Muscle of leg (tissue), 11 donors: ENCODE data around the gene LRTM2. TPM values are rescaled to one million over a fixed set of nuclear protein-coding genes. Genes with fewer than 3 reads are reported as not detected.

Experiments
- DNase-seq: peaks from one replicate; pipeline ENCODE4 v3.0.0; 2013
- H3K27ac ChIP-seq: one replicate; pipeline ENCODE4 v1.5.1; 2013; ENCODE audit warnings: mild to moderate bottlenecking, low read length, control low read depth
- H3K27me3 ChIP-seq: one replicate; pipeline ENCODE4 v1.6.1; 2013; ENCODE audit warnings: low read length; ENCODE audit not compliant: control insufficient read depth, insufficient read depth
- H3K36me3 ChIP-seq: one replicate; pipeline ENCODE4 v1.6.1; 2013; ENCODE audit warnings: low read length; ENCODE audit not compliant: control insufficient read depth, insufficient read depth
- H3K4me1 ChIP-seq: one replicate; pipeline ENCODE4 v1.6.1; 2013; ENCODE audit warnings: low read length; ENCODE audit not compliant: control insufficient read depth, insufficient read depth
- H3K4me3 ChIP-seq: one replicate; pipeline ENCODE4 v1.5.1; 2013; ENCODE audit warnings: low read length, control low read depth
- H3K9me3 ChIP-seq: replicated peaks from 2 replicates; pipeline ENCODE4 v1.6.1; 2013; ENCODE audit warnings: low read depth, low read length; ENCODE audit not compliant: control insufficient read depth
- WGBS: methylation state at CpG from one replicate; pipeline ENCODE4 v1.1.5; 2013; ENCODE audit warnings: missing lambda C conversion rate; ENCODE audit not compliant: insufficient coverage; 5-methylcytosine and 5-hydroxymethylcytosine counted together
- polyA plus RNA-seq, 8 donors: library from polyadenylated mRNA; unstranded; fragments of 120-200 nt; gene quantifications; one replicate each; pipeline versions ENCODE4 v1.2.1 to v1.2.3, GENCODE V29; 2013; ENCODE audit warnings: inconsistent platforms in 1 of 8, low replicate concordance in 1 of 8; ENCODE audit not compliant: insufficient read length in 8 of 8, insufficient read depth in 1 of 8
- total RNA-seq: library from RNA; stranded (reverse); fragments of 120-200 nt; gene quantifications from one replicate; pipeline ENCODE4 v1.2.4, GENCODE V29; 2013

Gene LRTM2
- total and polyA plus RNA-seq, 9 donors, result 0.09 to 0.58 (median 0.21) TPM

DNA sequence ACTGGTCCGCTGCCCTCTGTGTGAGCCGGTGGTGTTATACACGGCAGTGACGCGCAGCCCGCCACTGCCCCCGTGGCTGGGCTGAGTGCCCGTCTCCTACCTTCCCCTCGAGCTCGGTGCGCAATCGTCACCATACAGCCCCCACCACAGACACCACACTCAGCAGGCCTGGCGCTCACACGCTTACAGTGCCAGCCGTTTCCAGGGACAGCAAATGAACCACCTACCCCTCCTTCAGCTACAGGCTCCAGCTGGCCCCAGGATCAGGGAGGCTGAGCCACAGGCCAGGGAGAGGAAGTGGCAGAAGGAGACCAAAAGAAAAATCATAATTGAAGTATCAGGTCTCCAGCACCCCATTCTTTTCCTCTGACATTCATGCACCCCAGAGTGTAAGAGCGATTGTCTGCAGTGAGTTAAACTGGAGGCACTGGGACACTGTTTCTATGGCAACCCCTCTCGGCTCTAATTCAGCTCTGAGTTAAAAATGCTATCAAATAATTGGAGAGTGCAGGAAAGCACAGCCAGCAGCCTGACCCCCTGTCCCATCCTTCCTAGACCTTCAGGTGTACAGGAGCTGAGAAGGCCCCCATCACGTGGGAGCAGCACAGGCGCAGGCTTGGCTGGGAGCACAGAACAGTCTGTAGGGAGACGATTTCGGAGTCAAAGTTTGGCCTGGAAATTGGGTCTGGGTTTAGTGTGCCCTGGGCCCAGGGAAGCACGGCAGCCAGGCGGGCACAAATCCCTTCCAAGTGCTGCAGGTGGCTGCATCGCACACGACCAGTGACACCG lies 18.0 kb downstream of the LRTM2 start:
- Histone ChIP-seq H3K27ac (no peak overlapping the region), H3K36me3 (no peaks in the 10 kb centered on the region), H3K4me3 (no peak overlapping the region), H3K4me1 (peaks cover 3% of the 10 kb centered on the region), H3K9me3 (no peaks in the 10 kb centered on the region), H3K27me3 (peaks cover 20% of the 10 kb centered on the region)
- DNase-seq, result no peak
- WGBS, result 70% methylated on average over 21 of the region's 26 CpGs

DNA sequence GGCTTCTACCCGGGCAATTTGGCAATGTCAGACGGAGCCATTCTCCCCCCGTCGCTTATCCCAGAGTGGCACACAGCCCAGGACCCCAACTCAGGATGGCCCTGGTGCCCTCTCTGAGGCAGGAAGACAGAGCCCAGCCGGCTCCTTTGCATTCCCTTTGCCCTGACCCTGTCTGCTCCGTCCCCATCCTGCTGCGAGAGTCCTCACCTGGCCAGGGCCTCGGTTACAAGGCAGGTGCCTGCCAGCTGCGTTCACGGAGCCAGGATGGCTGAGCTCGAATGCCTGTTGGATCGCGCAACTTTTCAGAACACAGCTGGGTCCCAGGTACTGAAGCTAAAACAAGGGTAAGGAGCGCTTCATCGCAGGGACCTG lies 18.6 kb downstream of the LRTM2 start:
- 78% methylated on average over 15 of the region's 15 CpGs for WGBS
- no peak for DNase-seq
- Histone ChIP-seq H3K4me3 (no peak overlapping the region), H3K27ac (no peak overlapping the region), H3K27me3 (peaks cover 18% of the 10 kb centered on the region), H3K4me1 (peaks cover 3% of the 10 kb centered on the region), H3K36me3 (no peaks in the 10 kb centered on the region), H3K9me3 (no peaks in the 10 kb centered on the region)

DNA sequence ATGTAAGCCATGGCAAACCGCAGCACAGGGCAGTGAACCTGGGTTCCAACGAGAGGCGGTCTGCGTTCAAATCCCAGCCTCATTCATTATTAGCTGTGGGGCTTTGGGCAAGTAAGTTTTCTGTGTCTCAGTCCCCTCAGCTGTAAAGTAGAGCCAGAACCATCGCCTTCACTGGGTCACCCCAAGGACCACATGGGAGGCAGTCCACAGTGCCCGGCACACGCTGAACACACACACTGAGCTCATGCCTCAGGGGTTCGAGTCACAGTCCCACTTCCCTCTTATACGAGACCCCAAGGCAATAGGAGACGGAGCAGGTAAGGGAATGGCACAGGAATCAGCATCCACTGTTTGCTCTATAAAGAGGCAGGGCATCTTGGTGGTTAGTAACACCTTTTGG lies 19.1 kb downstream of the LRTM2 start:
- DNase-seq, result no peak
- Histone ChIP-seq H3K4me3 (no peak overlapping the region), H3K27me3 (peaks cover 15% of the 10 kb centered on the region), H3K4me1 (peaks cover 3% of the 10 kb centered on the region), H3K9me3 (no peaks in the 10 kb centered on the region), H3K27ac (no peak overlapping the region), H3K36me3 (no peaks in the 10 kb centered on the region)
- 90% methylated on average over 6 of the region's 10 CpGs for WGBS

GRCh38 chr12:1839956-1840951 lies 19.9 kb downstream of the LRTM2 start:
- DNase-seq, result no peak
- no peak overlapping the region for H3K4me3 ChIP-seq
- H3K4me1 ChIP-seq, result peaks cover 3% of the 10 kb centered on the region
- WGBS, result 81% methylated on average over 11 of the region's 24 CpGs
- no peak overlapping the region for H3K27ac ChIP-seq
- peaks cover 15% of the 10 kb centered on the region for H3K27me3 ChIP-seq
- no peaks in the 10 kb centered on the region for H3K9me3 ChIP-seq
- no peaks in the 10 kb centered on the region for H3K36me3 ChIP-seq

DNA sequence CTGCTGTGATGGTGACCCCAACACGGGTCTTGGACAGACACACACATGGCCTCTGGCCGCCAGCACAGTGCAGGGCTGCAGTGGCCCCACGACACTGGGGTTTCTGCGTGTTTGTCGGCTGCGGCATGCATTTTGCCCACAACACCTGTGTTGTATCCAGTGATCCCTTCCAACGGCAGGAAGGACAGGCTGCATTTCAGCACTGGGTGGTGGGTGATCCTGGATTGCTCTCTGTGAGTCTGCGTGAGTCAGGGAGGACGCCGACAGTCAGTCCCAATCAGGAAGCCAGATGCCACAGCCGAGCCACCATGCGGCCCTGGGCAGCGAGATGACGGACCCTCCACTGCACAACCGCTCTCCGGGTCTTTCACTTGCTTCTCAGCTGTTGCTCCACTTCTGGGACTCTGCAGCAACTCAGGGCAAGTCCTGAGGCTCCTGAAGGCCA lies 20.6 kb downstream of the LRTM2 start:
- H3K4me3 ChIP-seq, result no peak overlapping the region
- no peaks in the 10 kb centered on the region for H3K36me3 ChIP-seq
- no peaks in the 10 kb centered on the region for H3K9me3 ChIP-seq
- 77% methylated on average over 16 of the region's 16 CpGs for WGBS
- H3K27me3 ChIP-seq, result peaks cover 16% of the 10 kb centered on the region
- peaks cover 3% of the 10 kb centered on the region for H3K4me1 ChIP-seq
- DNase-seq, result no peak
- no peak overlapping the region for H3K27ac ChIP-seq

- Histone ChIP-seq H3K27ac (no peak overlapping the region), H3K9me3 (no peaks in the 10 kb centered on the region), H3K27me3 (peaks cover 17% of the 10 kb centered on the region), H3K4me1 (peaks cover 3% of the 10 kb centered on the region), H3K36me3 (no peaks in the 10 kb centered on the region), H3K4me3 (no peak overlapping the region)
- 79% methylated on average over 11 of the region's 13 CpGs for WGBS
- no peak for DNase-seq
Measured at GRCh38 chr12:1841586-1842182, 21.3 kb downstream of the LRTM2 start.

GRCh38 chr12:1842183-1842904 lies 22.0 kb downstream of the LRTM2 start:
- Histone ChIP-seq H3K4me1 (peaks cover 3% of the 10 kb centered on the region), H3K36me3 (no peaks in the 10 kb centered on the region), H3K9me3 (no peaks in the 10 kb centered on the region), H3K4me3 (no peak overlapping the region), H3K27me3 (peaks cover 17% of the 10 kb centered on the region), H3K27ac (no peak overlapping the region)
- 71% methylated on average over 7 of the region's 18 CpGs for WGBS
- no peak for DNase-seq

DNA sequence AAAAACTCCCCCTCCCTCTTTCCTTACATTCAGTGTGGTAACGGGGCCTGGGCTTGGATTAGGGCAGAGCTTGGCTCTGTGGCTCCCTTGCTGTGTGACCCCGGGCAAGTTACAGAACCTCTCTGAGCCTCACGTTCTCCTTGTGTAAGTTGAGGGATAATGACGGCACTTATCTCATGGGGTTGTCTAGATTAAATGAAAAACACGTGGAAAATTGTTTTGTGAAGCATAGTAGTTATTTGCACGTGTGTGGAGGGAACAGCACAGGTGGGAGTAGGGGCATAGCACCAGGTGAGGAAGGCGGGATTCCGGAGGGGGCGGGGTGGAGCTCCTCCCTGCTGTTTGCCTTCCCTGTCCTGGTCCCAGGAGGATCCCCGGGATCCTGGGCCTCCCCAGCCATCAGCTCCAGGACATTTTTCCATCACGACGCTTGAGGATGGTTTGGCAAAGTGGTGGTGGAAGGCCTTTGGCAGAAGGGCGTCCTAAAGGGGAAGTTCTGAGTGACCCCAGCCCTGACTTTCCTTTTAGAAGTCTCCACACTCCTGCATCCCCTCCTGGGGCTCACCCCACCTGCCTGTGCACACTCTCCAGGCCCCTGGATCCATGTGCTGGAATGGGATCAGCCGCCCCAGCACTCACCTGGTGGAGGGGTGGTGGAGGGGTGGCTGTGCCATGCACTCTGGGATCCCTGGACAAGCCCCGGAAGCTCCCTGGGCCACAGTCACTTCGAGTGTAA lies 22.7 kb downstream of the LRTM2 start:
- H3K27ac ChIP-seq, result no peak overlapping the region
- no peaks in the 10 kb centered on the region for H3K9me3 ChIP-seq
- H3K4me1 ChIP-seq, result no peaks in the 10 kb centered on the region
- DNase-seq, result no peak
- no peaks in the 10 kb centered on the region for H3K36me3 ChIP-seq
- peaks cover 17% of the 10 kb centered on the region for H3K27me3 ChIP-seq
- no peak overlapping the region for H3K4me3 ChIP-seq
- WGBS, result 59% methylated on average over 8 of the region's 16 CpGs

GRCh38 chr12:1843641-1844005 lies 23.3 kb downstream of the LRTM2 start:
- Histone ChIP-seq H3K27me3 (peaks cover 15% of the 10 kb centered on the region), H3K36me3 (no peaks in the 10 kb centered on the region), H3K9me3 (no peaks in the 10 kb centered on the region), H3K27ac (no peak overlapping the region), H3K4me1 (peaks cover under 1% of the 10 kb centered on the region), H3K4me3 (no peak overlapping the region)
- DNase-seq, result no peak
- 80% methylated on average over 2 of the region's 3 CpGs for WGBS
